Smooth muscle cell (in vitro differentiated cells): ENCODE results near the gene ADAMTS3. TPM values are rescaled to one million over a fixed set of nuclear protein-coding genes. Genes with fewer than 3 reads are reported as not detected.

ENCODE experiments used
- DNase-seq: peaks from one replicate; lab custom pipeline; 2025; ENCODE audit not compliant: unreplicated experiment; lab: John Stamatoyannopoulos, UW
- H2AFZ ChIP-seq: fragments of 200-600 bp; sonication (generic); 2 replicates; pipeline ENCODE4 v1.6.0; 2016; ENCODE audit warnings: antibody characterized with exemption, low read depth, mild to moderate bottlenecking
- H3F3A ChIP-seq: fragments of 200-600 bp; sonication (generic); 2 replicates; pipeline ENCODE4 v1.6.0; 2017; ENCODE audit warnings: antibody characterized with exemption, low read depth
- H3K27ac ChIP-seq: fragments of 200-600 bp; sonication (generic); 2 replicates; pipeline ENCODE4 v1.5.1; 2016; ENCODE audit warnings: low read depth, mild to moderate bottlenecking
- H3K27me3 ChIP-seq: fragments of 200-600 bp; sonication (generic); 2 replicates; pipeline ENCODE4 v1.6.1; 2016; ENCODE audit warnings: low read depth, mild to moderate bottlenecking
- H3K36me3 ChIP-seq: fragments of 200-600 bp; sonication (generic); 2 replicates; pipeline ENCODE4 v1.5.1; 2016; ENCODE audit warnings: low read depth
- H3K4me1 ChIP-seq: fragments of 200-600 bp; sonication (generic); 2 replicates; pipeline ENCODE4 v1.5.1; 2016; ENCODE audit warnings: low read depth
- H3K4me2 ChIP-seq: fragments of 200-600 bp; sonication (generic); 2 replicates; pipeline ENCODE4 v1.6.0; 2016; ENCODE audit warnings: mild to moderate bottlenecking
- H3K4me3 ChIP-seq: fragments of 200-600 bp; sonication (generic); 2 replicates; pipeline ENCODE4 v1.5.1; 2016; ENCODE audit warnings: mild to moderate bottlenecking
- H3K79me2 ChIP-seq: fragments of 200-600 bp; sonication (generic); 2 replicates; pipeline ENCODE4 v1.6.0; 2016; ENCODE audit warnings: low read depth, mild to moderate bottlenecking
- H3K9ac ChIP-seq: fragments of 200-600 bp; sonication (generic); 2 replicates; pipeline ENCODE4 v1.6.0; 2016; ENCODE audit warnings: low read depth
- H3K9me3 ChIP-seq: fragments of 200-600 bp; sonication (generic); replicated peaks from 2 replicates; pipeline ENCODE4 v1.5.1; 2016; ENCODE audit warnings: low read depth
- H4K20me1 ChIP-seq: fragments of 200-600 bp; sonication (generic); 2 replicates; pipeline ENCODE4 v1.6.0; 2016; ENCODE audit warnings: low read depth
- CTCF ChIP-seq: fragments of 200-600 bp; sonication (generic); IDR thresholded peaks from 2 replicates; pipeline ENCODE4 v1.5.1; 2017; ENCODE audit warnings: borderline replicate concordance, mild to moderate bottlenecking, antibody characterized with exemption; ENCODE audit not compliant: insufficient read depth, poor library complexity, severe bottlenecking
- WGBS: methylation state at CpG from one replicate; pipeline ENCODE4 v1.1.7; 2016; ENCODE audit warnings: low lambda C conversion rate; 5-methylcytosine and 5-hydroxymethylcytosine counted together
- polyA plus RNA-seq: library from polyadenylated mRNA; unstranded; fragments of >200 nt; fragmentation: Nextera tagmentation; extraction: Ambion mirVana; gene quantifications from 2 replicates; pipeline ENCODE4 v1.2.1, GENCODE V29; 2016
- total RNA-seq: library from RNA; depleted of rRNA; stranded (reverse); fragments of >200 nt; gene quantifications from 2 replicates; pipeline ENCODE4 v1.2.3, GENCODE V29; 2014

Gene ADAMTS3
- total and polyA plus RNA-seq, 2 experiments from 2014 or later, result 0.15 to 2.2 TPM

GRCh38 chr4:72330381-72330780 is 238.6 kb downstream of the ADAMTS3 start:
- Histone ChIP-seq H3K4me2 (no peak overlapping the region), H3K4me1 (no peaks in the 10 kb centered on the region), H3K27me3 (no peaks in the 10 kb centered on the region), H2AFZ (no peak overlapping the region), H3K9ac (no peak overlapping the region), H3K36me3 (no peaks in the 10 kb centered on the region), H3F3A (no peaks in the 10 kb centered on the region), H3K79me2 (no peaks in the 10 kb centered on the region), H3K27ac (no peak overlapping the region), H3K9me3 (no peaks in the 10 kb centered on the region), H4K20me1 (no peaks in the 10 kb centered on the region), H3K4me3 (no peak overlapping the region)
- no peak for TF ChIP-seq CTCF
- 88% methylated on average over 1 of the region's 1 CpG for WGBS
- DNase-seq, result no peak

- Histone ChIP-seq H4K20me1 (no peaks in the 10 kb centered on the region), H3K9me3 (no peaks in the 10 kb centered on the region), H3K36me3 (no peaks in the 10 kb centered on the region), H3K27me3 (peaks cover 12% of the 10 kb centered on the region), H3K4me1 (no peaks in the 10 kb centered on the region), H3K79me2 (no peaks in the 10 kb centered on the region), H3K27ac (no peak overlapping the region), H3F3A (no peaks in the 10 kb centered on the region), H3K4me3 (no peak overlapping the region), H2AFZ (no peak overlapping the region), H3K9ac (no peak overlapping the region), H3K4me2 (no peak overlapping the region)
- DNase-seq, result no peak
- 47% methylated on average over 2 of the region's 2 CpGs for WGBS
- TF ChIP-seq CTCF, result peak; percentile 63
Observed at GRCh38 chr4:72326692-72327632, 242.1 kb downstream of the ADAMTS3 start.

GRCh38 chr4:72325215-72325614 is 243.8 kb downstream of the ADAMTS3 start:
- Histone ChIP-seq H3K27ac (no peak overlapping the region), H3K4me2 (no peak overlapping the region), H3K79me2 (no peaks in the 10 kb centered on the region), H3K9ac (no peak overlapping the region), H3F3A (no peaks in the 10 kb centered on the region), H3K4me3 (no peak overlapping the region), H3K36me3 (no peaks in the 10 kb centered on the region), H3K27me3 (peaks cover 12% of the 10 kb centered on the region), H4K20me1 (no peaks in the 10 kb centered on the region), H3K4me1 (no peaks in the 10 kb centered on the region), H3K9me3 (no peaks in the 10 kb centered on the region), H2AFZ (no peak overlapping the region)
- no peak for TF ChIP-seq CTCF
- DNase-seq, result no peak

GRCh38 chr4:72323227-72323626 is 245.8 kb downstream of the ADAMTS3 start:
- Histone ChIP-seq H3K27ac (no peak overlapping the region), H3K4me2 (no peak overlapping the region), H2AFZ (no peak overlapping the region), H3K4me1 (no peaks in the 10 kb centered on the region), H4K20me1 (no peaks in the 10 kb centered on the region), H3K9me3 (no peaks in the 10 kb centered on the region), H3K9ac (no peak overlapping the region), H3K27me3 (peaks cover 12% of the 10 kb centered on the region), H3K36me3 (no peaks in the 10 kb centered on the region), H3K79me2 (no peaks in the 10 kb centered on the region), H3K4me3 (no peak overlapping the region), H3F3A (no peaks in the 10 kb centered on the region)
- TF ChIP-seq CTCF, result no peak
- no peak for DNase-seq
- 63% methylated on average over 2 of the region's 2 CpGs for WGBS
